H9 (cell line): ENCODE results near the gene SPATA6L. TPM values are rescaled to one million over a fixed set of nuclear protein-coding genes. Genes with fewer than 3 reads are reported as not detected.

Experiments used
- DNase-seq: peaks from one replicate; pipeline ENCODE4 v3.0.0-alpha.2; 2017
- H2AFZ ChIP-seq: one replicate; pipeline ENCODE4 v1.6.1; 2013; ENCODE audit warnings: mild to moderate bottlenecking, low read length, control low read depth, moderate library complexity
- H2AK5ac ChIP-seq: 2 replicates; pipeline ENCODE4 v1.6.1; 2013; ENCODE audit warnings: low read length, control low read depth, mixed read lengths; ENCODE audit not compliant: insufficient read length
- H2BK120ac ChIP-seq: one replicate; pipeline ENCODE4 v1.6.1; 2013; ENCODE audit warnings: low read depth, mild to moderate bottlenecking, low read length, control low read depth, inconsistent platforms; ENCODE audit not compliant: poor library complexity, severe bottlenecking
- H2BK12ac ChIP-seq: 2 replicates; pipeline ENCODE4 v1.6.1; 2013; ENCODE audit warnings: low read length, control low read depth, mixed read lengths, low read depth; ENCODE audit not compliant: insufficient read length
- H2BK15ac ChIP-seq: 2 replicates; pipeline ENCODE4 v1.6.1; 2013; ENCODE audit warnings: low read depth, low read length, control low read depth
- H2BK20ac ChIP-seq: one replicate; pipeline ENCODE4 v1.6.1; 2013; ENCODE audit warnings: low read depth, mild to moderate bottlenecking, low read length, control low read depth, inconsistent platforms; ENCODE audit not compliant: poor library complexity, severe bottlenecking
- H2BK5ac ChIP-seq: 2 replicates; pipeline ENCODE4 v1.6.1; 2013; ENCODE audit warnings: low read length, control low read depth, mixed read lengths; ENCODE audit not compliant: insufficient read length
- H3K14ac ChIP-seq: 2 replicates; pipeline ENCODE4 v1.6.1; 2013; ENCODE audit warnings: low read length, control low read depth; ENCODE audit not compliant: insufficient read depth
- H3K18ac ChIP-seq: 2 replicates; pipeline ENCODE4 v1.6.1; 2013; ENCODE audit warnings: low read depth, mild to moderate bottlenecking, mixed read lengths, low read length, control low read depth; ENCODE audit not compliant: insufficient read length
- H3K23ac ChIP-seq: 2 replicates; pipeline ENCODE4 v1.6.1; 2013; ENCODE audit warnings: low read length, control low read depth, mixed read lengths, low read depth; ENCODE audit not compliant: insufficient read length
- H3K23me2 ChIP-seq: 2 replicates; pipeline ENCODE4 v1.6.1; 2013; ENCODE audit warnings: low read depth, mild to moderate bottlenecking, mixed read lengths, low read length, control low read depth; ENCODE audit not compliant: insufficient read length, poor library complexity, severe bottlenecking
- H3K27ac ChIP-seq: 2 replicates; pipeline ENCODE4 v1.5.1; 2013; ENCODE audit warnings: low read length, control low read depth, mixed read lengths, low read depth; ENCODE audit not compliant: insufficient read length
- H3K27me3 ChIP-seq: 2 replicates; pipeline ENCODE4 v1.6.1; 2013; ENCODE audit warnings: low read length, control low read depth, inconsistent platforms; ENCODE audit not compliant: insufficient read depth
- H3K4ac ChIP-seq: 2 replicates; pipeline ENCODE4 v1.6.1; 2013; ENCODE audit warnings: low read depth, mild to moderate bottlenecking, control low read depth, inconsistent platforms, low read length, moderate library complexity
- H3K4me1 ChIP-seq: 2 replicates; pipeline ENCODE4 v1.6.1; 2013; ENCODE audit warnings: low read length, control low read depth, inconsistent platforms; ENCODE audit not compliant: insufficient read depth
- H3K4me2 ChIP-seq: 2 replicates; pipeline ENCODE4 v1.6.1; 2013; ENCODE audit warnings: low read length, control low read depth, mixed read lengths; ENCODE audit not compliant: insufficient read length, insufficient read depth
- H3K56ac ChIP-seq: 2 replicates; pipeline ENCODE4 v1.6.1; 2013; ENCODE audit warnings: low read depth, mild to moderate bottlenecking, mixed read lengths, low read length, control low read depth; ENCODE audit not compliant: insufficient read length
- H3K79me1 ChIP-seq: 2 replicates; pipeline ENCODE4 v1.6.1; 2013; ENCODE audit warnings: low read depth, mild to moderate bottlenecking, moderate library complexity, low read length, control low read depth, inconsistent platforms; ENCODE audit not compliant: insufficient read depth, poor library complexity, severe bottlenecking
- H3K79me2 ChIP-seq: 2 replicates; pipeline ENCODE4 v1.6.1; 2013; ENCODE audit warnings: low read length, control low read depth, inconsistent platforms; ENCODE audit not compliant: insufficient read depth
- H3K9ac ChIP-seq: 2 replicates; pipeline ENCODE4 v1.6.1; 2013; ENCODE audit warnings: low read length, control low read depth, mixed read lengths; ENCODE audit not compliant: insufficient read length; ENCODE audit errors: extremely low read depth
- H3K9me3 ChIP-seq: one replicate; pipeline ENCODE4 v1.6.1; 2013; ENCODE audit warnings: low read depth, low read length, inconsistent platforms; ENCODE audit not compliant: control insufficient read depth
- H3T11ph ChIP-seq: one replicate; pipeline ENCODE4 v1.6.1; 2013; ENCODE audit warnings: mild to moderate bottlenecking, low read length, control low read depth, inconsistent platforms
- H4K20me1 ChIP-seq: one replicate; pipeline ENCODE4 v1.6.1; 2013; ENCODE audit not compliant: control insufficient read depth, insufficient read length, insufficient read depth
- H4K5ac ChIP-seq: 2 replicates; pipeline ENCODE4 v1.6.1; 2013; ENCODE audit warnings: low read depth, mild to moderate bottlenecking, mixed read lengths, low read length, control low read depth; ENCODE audit not compliant: insufficient read length
- H4K8ac ChIP-seq: replicated peaks from 2 replicates; pipeline ENCODE4 v1.6.1; 2013; ENCODE audit warnings: low read length, control low read depth, mixed read lengths, low read depth; ENCODE audit not compliant: insufficient read length
- H4K91ac ChIP-seq: 2 replicates; pipeline ENCODE4 v1.6.1; 2013; ENCODE audit warnings: low read depth, mild to moderate bottlenecking, moderate library complexity, mixed read lengths, low read length, control low read depth; ENCODE audit not compliant: insufficient read length
- H3K27ac Mint-ChIP-seq, 3 experiments: 2 replicates in 2 of 3; 3 replicates in 1 of 3; pipeline ENCODE4 v1.8.0; 2020 to 2021; ENCODE audit warnings: mixed read lengths in 3 of 3, mild to moderate bottlenecking in 1 of 3, moderate library complexity in 1 of 3
- H3K27me3 Mint-ChIP-seq: 2 replicates; pipeline ENCODE4 v1.8.0; 2021; ENCODE audit warnings: low read depth, mild to moderate bottlenecking, moderate library complexity, mixed read lengths
- H3K36me3 Mint-ChIP-seq, 3 experiments: 2 replicates in 2 of 3; 3 replicates in 1 of 3; pipeline ENCODE4 v1.8.0; 2020 to 2021; ENCODE audit warnings: low read depth in 3 of 3, mixed read lengths in 3 of 3; ENCODE audit not compliant: insufficient read depth in 1 of 3
- H3K4me1 Mint-ChIP-seq, 2 experiments: 2 replicates each; pipeline ENCODE4 v1.8.0; 2020; ENCODE audit warnings: mixed read lengths in 2 of 2
- H3K4me3 Mint-ChIP-seq, 2 experiments: 2 replicates in 1 of 2; 3 replicates in 1 of 2; pipeline ENCODE4 v1.8.0; 2020 to 2021; ENCODE audit warnings: mild to moderate bottlenecking in 2 of 2, mixed read lengths in 2 of 2, moderate library complexity in 1 of 2
- H3K9me3 Mint-ChIP-seq, 2 experiments: 2 replicates in 1 of 2; 3 replicates in 1 of 2; pipeline ENCODE4 v1.8.0; 2020; ENCODE audit warnings: mild to moderate bottlenecking in 2 of 2, mixed read lengths in 2 of 2, moderate library complexity in 1 of 2
- CTCF ChIP-seq: fragments of 200-600 bp; sonication (generic); conservative IDR thresholded peaks from 3 replicates; pipeline ENCODE4 v1.8.0; 2021; ENCODE audit warnings: antibody characterized with exemption, mild to moderate bottlenecking
- WGBS: extraction: QIAGEN DNeasy Blood & Tissue Kit; methylation state at CpG from one replicate; pipeline ENCODE4 v1.1.7; 2013; ENCODE audit warnings: missing lambda C conversion rate, low lambda C conversion rate, mixed read lengths; ENCODE audit not compliant: insufficient read length; ENCODE audit errors: extremely low coverage; 5-methylcytosine and 5-hydroxymethylcytosine counted together
- total RNA-seq: library from RNA; stranded (reverse); gene quantifications from 2 replicates; pipeline ENCODE4 v1.2.1, GENCODE V29; 2021

Gene SPATA6L
- total RNA-seq, 1 experiment from 2014 or later: 0.87 TPM

GRCh38 chr9:4684820-4685219 lies 18.5 kb upstream of the SPATA6L start:
- no peak overlapping the region for H3K9ac ChIP-seq

More at GRCh38 chr9:4684820-4685219, 18.5 kb upstream of the SPATA6L start:
- H3K4me1 Mint-ChIP-seq: peaks cover 0 to 2% of the 10 kb centered on the region in 2 experiments; a peak in 1 of 4 replicates
- Histone ChIP-seq H3K18ac (no peak overlapping the region), H2BK120ac (no peak overlapping the region), H2AK5ac (no peak overlapping the region), H3K4me2 (no peak overlapping the region), H3K9me3 (no peaks in the 10 kb centered on the region), H3K23me2 (peaks cover 7% of the 10 kb centered on the region), H4K20me1 (no peaks in the 10 kb centered on the region), H4K91ac (no peak overlapping the region), H3K79me1 (no peaks in the 10 kb centered on the region), H2BK15ac (no peak overlapping the region), H3K56ac (no peak overlapping the region), H2AFZ (no peak overlapping the region), H2BK5ac (no peak overlapping the region), H3K27me3 (no peaks in the 10 kb centered on the region), H3K4ac (no peak overlapping the region), H3K79me2 (peaks cover 8% of the 10 kb centered on the region; the same call in 1 of the 2 replicates), H3K4me1 (no peaks in the 10 kb centered on the region; the same call in 1 of the 2 replicates), H3K14ac (no peak overlapping the region), H2BK12ac (no peak overlapping the region), H3K27ac (no peak overlapping the region), H4K8ac (no peak overlapping the region), H3K23ac (no peak overlapping the region), H3T11ph (no peak overlapping the region), H2BK20ac (no peak overlapping the region), H4K5ac (no peak overlapping the region)
- no peak for TF ChIP-seq CTCF
- DNase-seq: no peak
- no peak overlapping the region for H3K27ac Mint-ChIP-seq
- H3K9me3 Mint-ChIP-seq: no peaks in the 10 kb centered on the region
- H3K36me3 Mint-ChIP-seq: peaks cover 5 to 20% (median 17%) of the 10 kb centered on the region in 3 experiments; a peak in 6 of 7 replicates
- WGBS: no CpG with 5 or more reads among the region's 4 CpGs
- no peak overlapping the region for H3K4me3 Mint-ChIP-seq
- no peaks in the 10 kb centered on the region for H3K27me3 Mint-ChIP-seq
